Measurements from ENCODE around the gene PON2.

DNA sequence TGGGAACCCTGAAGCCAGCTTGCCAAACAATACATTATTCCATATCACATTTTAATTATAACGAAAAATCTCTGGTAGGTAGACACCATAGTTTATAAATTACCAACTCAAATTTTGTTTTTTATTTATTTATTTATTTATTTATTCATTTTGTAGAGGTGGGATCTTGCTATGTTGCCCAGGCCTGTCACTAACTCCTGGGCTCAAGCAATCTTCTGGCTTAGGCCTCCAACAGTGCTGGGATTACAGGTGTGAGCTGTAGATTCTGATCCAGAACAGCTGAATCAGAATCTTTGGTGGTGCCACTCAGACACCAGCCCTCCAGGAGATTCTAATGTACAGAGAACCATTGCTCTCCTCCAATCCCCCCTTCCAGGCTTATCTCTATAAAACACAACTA, 1.7 kb downstream of the PON2 start:
- TF ChIP-seq POLR2A (IDR thresholded peaks at IDR 0.05): no peak
- TF ChIP-seq, protein P1, sequence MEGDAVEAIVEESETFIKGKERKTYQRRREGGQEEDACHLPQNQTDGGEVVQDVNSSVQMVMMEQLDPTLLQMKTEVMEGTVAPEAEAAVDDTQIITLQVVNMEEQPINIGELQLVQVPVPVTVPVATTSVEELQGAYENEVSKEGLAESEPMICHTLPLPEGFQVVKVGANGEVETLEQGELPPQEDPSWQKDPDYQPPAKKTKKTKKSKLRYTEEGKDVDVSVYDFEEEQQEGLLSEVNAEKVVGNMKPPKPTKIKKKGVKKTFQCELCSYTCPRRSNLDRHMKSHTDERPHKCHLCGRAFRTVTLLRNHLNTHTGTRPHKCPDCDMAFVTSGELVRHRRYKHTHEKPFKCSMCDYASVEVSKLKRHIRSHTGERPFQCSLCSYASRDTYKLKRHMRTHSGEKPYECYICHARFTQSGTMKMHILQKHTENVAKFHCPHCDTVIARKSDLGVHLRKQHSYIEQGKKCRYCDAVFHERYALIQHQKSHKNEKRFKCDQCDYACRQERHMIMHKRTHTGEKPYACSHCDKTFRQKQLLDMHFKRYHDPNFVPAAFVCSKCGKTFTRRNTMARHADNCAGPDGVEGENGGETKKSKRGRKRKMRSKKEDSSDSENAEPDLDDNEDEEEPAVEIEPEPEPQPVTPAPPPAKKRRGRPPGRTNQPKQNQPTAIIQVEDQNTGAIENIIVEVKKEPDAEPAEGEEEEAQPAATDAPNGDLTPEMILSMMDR (IDR thresholded peaks at IDR 0.05): no peak
